SK-N-SH (cell line): ENCODE data around the gene PRM1.

ENCODE experiments used
- CTCF ChIP-seq: fragments of 200-600 bp; sonication (generic); IDR thresholded peaks from 2 replicates; pipeline ENCODE4 v1.6.1; 2017; ENCODE audit warnings: antibody characterized with exemption, mild to moderate bottlenecking, moderate library complexity
- TAF1 ChIP-seq: IDR thresholded peaks from 2 replicates; pipeline ENCODE4 v1.6.1; 2012; ENCODE audit warnings: low read depth, mild to moderate bottlenecking, low read length, moderate library complexity, borderline replicate concordance
- TCF12 ChIP-seq: IDR thresholded peaks from 2 replicates; pipeline ENCODE4 v1.4.0; 2012

- no peak for TF ChIP-seq CTCF
- no peak for TF ChIP-seq TCF12
- no peak for TF ChIP-seq TAF1
Observed at GRCh38 chr16:11291091-11291703, 10.1 kb upstream of the PRM1 start.
